ENCODE data around the gene TSPOAP1.

- TF ChIP-seq CTCF (conservative IDR thresholded peaks at IDR 0.05; ENCODE audit: low read depth, low read length) (no peak), POLR2A (IDR thresholded peaks at IDR 0.05; ENCODE audit: low read depth, low read length) (no peak), MAZ (IDR thresholded peaks at IDR 0.05; ENCODE audit: borderline replicate concordance, low read depth, low read length) (no peak), ELK1 (IDR thresholded peaks at IDR 0.05; ENCODE audit: borderline replicate concordance, low read depth, low read length) (no peak), MAFK (IDR thresholded peaks at IDR 0.05; ENCODE audit: low read depth, low read length) (no peak), USF2 (IDR thresholded peaks at IDR 0.05; ENCODE audit: low read depth, low read length) (no peak), RAD21 (IDR thresholded peaks at IDR 0.05; ENCODE audit: low read length) (no peak)
Observed at GRCh38 chr17:58252141-58252540, 76.5 kb downstream of the TSPOAP1 start.

All from IMR-90 (cell line).